HG03442 (cell line): ENCODE data around the gene AFM.

ENCODE experiments used
- ATAC-seq: cut with Tn5 transposase; IDR thresholded peaks from one replicate; pipeline ENCODE4 v1.9.1; 2021; ENCODE audit warnings: mild to moderate bottlenecking, moderate library complexity; ENCODE audit not compliant: unreplicated experiment

The AFM gene

DNA sequence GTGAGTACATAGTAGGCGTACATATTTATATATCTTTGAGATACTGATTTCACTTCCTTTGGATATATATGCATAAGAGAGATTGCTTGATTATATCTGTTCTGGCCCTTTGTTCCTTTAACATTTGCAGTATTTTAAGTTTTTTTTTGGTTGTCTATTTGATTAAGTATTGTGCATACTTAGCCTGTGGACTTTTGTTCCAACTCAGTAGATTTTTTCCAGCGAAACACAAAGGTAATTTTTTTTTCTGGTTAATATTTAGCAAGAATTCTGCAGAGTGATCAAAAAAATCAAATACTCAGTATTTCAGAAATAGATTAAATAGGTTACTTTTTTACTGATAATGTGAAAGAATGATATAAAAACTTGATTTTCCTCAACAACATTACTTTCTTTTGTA is at the start of gene AFM:
TSS of gene AFM (plus strand) at position 388 of the 400 bp plus-strand sequence. CDS start 31 bp downstream, outside the sequence.
- ATAC-seq, result no peak

GRCh38 chr4:73431813-73432168 is 49.8 kb upstream of the AFM start:
- no peak for ATAC-seq

DNA sequence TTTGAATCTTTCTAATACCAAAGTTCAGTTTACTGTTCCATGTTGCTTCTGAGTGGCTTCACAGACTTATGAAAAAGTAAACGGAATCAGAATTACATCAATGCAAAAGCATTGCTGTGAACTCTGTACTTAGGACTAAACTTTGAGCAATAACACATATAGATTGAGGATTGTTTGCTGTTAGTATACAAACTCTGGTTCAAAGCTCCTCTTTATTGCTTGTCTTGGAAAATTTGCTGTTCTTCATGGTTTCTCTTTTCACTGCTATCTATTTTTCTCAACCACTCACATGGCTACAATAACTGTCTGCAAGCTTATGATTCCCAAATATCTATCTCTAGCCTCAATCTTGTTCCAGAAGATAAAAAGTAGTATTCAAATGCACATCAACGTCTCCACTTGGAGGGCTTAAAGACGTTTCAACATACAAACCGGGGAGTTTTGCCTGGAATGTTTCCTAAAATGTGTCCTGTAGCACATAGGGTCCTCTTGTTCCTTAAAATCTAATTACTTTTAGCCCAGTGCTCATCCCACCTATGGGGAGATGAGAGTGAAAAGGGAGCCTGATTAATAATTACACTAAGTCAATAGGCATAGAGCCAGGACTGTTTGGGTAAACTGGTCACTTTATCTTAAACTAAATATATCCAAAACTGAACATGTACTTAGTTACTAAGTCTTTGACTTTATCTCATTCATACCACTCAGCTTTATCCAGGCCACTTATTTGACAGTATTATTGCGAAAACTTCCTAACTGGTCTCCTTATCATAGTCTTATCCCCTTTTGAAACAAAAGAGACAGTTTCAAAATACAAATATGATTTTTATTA is 49.2 kb upstream of the AFM start:
- ATAC-seq, result no peak

DNA sequence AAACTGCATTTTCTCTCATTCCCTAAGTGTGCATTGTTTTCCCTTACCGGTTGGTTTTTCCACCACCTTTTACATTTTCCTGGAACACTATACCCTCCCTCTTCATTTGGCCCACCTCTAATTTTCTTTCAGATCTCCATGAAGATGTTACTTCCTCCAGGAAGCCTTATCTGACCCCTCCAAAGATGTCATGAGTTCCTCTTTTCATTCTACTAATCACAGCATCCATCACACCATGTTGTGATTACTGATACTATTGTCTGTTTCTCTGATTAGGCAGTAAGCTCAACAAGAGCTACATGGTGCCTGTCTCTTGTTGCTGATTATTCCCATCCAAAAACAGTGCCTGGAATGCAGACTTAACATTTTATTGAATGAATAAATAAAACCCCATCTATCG is 48.4 kb upstream of the AFM start:
- no peak for ATAC-seq

- ATAC-seq, result peak; percentile 73
These were observed 47.2 kb upstream of the AFM start for GRCh38 chr4:73434311-73434710.

GRCh38 chr4:73435984-73436383 is 45.6 kb upstream of the AFM start, which contains the start of gene AFP:
AFP (plus strand) TSS chr4:73436221; CDS start chr4:73436263, 42 bp downstream.
- ATAC-seq, result no peak

- ATAC-seq, result no peak
These were observed 44.6 kb upstream of the AFM start for GRCh38 chr4:73436674-73437557.

DNA sequence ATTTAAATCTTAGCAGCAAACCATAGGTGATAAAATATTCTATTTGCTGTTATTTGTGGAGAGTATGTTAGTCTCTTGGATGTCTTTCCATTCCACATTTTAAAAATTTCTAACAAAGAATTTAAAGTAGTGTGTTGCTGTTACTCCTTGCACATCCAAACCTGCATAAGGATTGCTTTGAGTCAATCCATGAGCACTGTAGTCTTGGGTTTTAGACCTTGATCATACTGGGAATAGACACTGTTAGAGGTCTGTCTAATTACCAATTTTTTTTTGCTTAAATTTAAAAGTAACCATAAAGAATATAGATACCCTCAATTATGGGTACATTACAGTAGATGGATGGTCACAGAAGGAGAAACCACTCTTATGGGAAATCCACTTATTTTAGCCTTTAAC is 44.0 kb upstream of the AFM start:
- ATAC-seq, result no peak

GRCh38 chr4:73438048-73438447 is 43.5 kb upstream of the AFM start:
- no peak for ATAC-seq

DNA sequence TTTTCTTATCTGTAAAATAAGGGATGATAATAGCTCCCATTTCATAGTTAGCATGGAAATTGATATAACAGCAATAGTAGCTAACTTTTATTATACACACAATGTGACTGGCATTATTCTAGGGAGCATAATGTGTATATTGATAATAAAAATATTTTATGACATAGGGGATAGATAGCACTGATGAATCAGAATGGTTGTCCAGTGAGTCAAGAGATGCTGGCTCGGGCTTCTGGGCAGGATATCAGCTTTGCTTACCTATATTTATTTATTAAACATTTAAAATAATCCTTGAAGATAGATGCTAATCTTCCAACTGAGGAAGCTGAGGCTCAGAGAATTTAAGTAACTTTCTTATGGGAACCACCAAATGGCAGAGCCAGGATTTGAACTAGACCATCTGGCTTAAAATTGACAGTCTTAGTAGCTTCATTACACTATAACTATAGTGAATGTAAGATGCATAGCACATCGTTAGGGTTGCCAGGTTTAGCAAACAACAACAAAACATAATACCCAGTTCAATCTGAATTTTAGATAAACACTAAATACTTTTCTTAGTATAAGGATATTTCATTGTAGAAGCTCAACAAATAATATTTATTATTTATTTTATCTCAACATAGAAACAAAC is 42.8 kb upstream of the AFM start:
- ATAC-seq, result no peak

GRCh38 chr4:73439445-73439844 is 42.1 kb upstream of the AFM start:
- ATAC-seq, result no peak

GRCh38 chr4:73439991-73440390 is 41.6 kb upstream of the AFM start:
- ATAC-seq, result no peak

GRCh38 chr4:73440653-73441052 is 40.9 kb upstream of the AFM start:
- ATAC-seq, result no peak

DNA sequence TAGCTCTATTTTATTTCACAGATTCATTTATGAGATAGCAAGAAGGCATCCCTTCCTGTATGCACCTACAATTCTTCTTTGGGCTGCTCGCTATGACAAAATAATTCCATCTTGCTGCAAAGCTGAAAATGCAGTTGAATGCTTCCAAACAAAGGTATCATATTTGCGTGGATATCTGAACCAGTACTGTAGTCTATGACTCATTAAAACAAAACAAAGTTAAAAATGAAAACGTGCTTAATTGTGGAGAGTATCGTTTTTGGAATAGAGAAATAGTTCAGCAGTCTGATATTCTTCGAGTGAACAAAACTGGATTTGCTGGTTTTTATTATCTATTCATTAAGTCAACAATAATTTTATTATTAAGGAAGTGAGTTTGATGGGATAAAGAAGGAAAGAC is 39.3 kb upstream of the AFM start:
- ATAC-seq, result no peak

- ATAC-seq, result no peak
These were observed 38.3 kb upstream of the AFM start for GRCh38 chr4:73443224-73443623.

DNA sequence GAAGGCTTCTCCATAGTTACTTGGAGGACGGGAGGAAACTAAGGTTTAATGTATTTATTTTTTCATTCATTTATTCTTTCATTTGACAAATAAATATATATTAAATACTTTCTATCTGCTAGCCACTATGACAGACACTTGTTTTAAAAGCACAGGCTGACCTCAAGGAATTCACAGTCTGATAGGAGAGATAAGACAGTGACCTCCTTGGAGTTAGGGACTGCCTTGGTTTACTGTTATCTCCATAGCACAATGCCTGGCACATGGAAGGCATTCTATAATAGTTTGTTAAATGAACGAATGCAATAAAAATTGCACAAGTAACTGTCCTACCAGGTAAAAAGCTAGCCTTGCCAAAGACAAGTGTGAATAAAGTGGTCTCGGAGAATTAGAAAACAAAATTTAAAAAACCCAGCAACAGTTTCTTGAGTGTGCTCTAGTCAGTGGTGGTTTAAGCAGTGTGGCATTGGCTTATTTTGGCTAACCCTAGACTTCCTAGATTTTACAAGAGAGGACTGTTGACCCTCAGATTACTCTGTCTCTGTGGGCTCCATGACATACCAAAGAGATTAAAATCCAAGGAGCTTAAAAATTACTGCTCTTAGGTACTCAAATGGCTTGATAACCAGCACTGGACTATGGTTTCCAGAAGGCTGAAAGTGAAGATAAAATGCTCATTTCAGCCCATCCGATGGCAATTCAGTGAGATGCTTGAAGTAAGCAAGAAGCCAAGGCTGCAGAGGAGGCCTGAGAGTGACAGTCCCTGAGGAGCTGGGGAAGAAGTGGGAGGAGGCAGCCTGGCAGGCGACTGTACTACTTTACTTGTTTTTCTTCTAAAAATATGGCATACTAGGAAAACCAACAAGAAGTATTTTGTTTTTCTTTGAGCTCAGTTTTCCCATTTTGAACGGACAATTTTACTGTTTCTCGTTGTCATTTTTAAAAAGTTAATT is 35.9 kb upstream of the AFM start:
- no peak for ATAC-seq

GRCh38 chr4:73446336-73446938 is 35.1 kb upstream of the AFM start:
- ATAC-seq, result peak; percentile 100

- ATAC-seq, result no peak
These were observed 33.9 kb upstream of the AFM start for GRCh38 chr4:73447671-73448070.

- ATAC-seq, result no peak
These were observed 32.9 kb upstream of the AFM start for GRCh38 chr4:73448448-73449203.
